ENCODE results near the gene TBX5. TPM values are rescaled to one million over a fixed set of nuclear protein-coding genes. Genes with fewer than 3 reads are reported as not detected.

The TBX5 gene
- total and polyA plus RNA-seq, 2 of the 4 experiments (the other 2 are of a cell fraction) = 13.3 to 14.7 TPM

DNA sequence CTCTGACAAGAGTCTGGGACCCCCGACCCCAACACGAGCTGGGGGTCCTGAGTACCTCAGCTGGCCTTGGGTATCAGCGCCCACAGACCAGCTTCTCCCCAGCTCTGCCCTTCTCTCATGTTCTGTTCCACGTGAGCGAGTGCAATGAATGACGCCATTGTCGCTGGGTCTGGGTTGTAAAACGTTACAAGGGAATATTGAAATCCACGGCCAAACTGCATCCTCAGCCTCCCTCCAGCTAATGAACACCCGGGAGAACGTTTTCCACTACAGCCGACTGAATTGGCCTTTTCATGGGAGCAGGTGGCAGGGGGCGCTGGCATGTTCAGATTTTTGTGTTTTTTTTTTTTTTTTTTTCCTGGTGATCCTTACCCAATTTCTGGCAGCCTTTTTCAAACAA, 34.7 kb downstream of the TBX5 start:
- BruUV-seq (replicated peaks) = no TSS peak
- Histone ChIP-seq H3K4me1 (ENCODE audit: control insufficient read depth, insufficient read depth, low read length) (no peaks in the 10 kb centered on the region), H2BK120ac (ENCODE audit: low read depth, low read length) (no peak overlapping the region), H3K27ac (ENCODE audit: insufficient read depth, low read length) (no peak overlapping the region), H3K9ac (ENCODE audit: low read depth, low read length) (no peak overlapping the region), H2BK5ac (ENCODE audit: low read depth, low read length, poor library complexity, severe bottlenecking) (no peak overlapping the region), H3K27me3 (ENCODE audit: control insufficient read depth, insufficient read depth, low read length) (no peaks in the 10 kb centered on the region), H3K4me2 (ENCODE audit: low read depth, low read length) (no peak overlapping the region), H3K4ac (ENCODE audit: low read depth, low read length) (no peak overlapping the region), H3K14ac (replicated peaks; ENCODE audit: low read depth, low read length) (no peak overlapping the region), H3K36me3 (ENCODE audit: control insufficient read depth, insufficient read depth, low read length) (peaks cover 62% of the 10 kb centered on the region), H2AK5ac (ENCODE audit: low read depth, low read length) (no peak overlapping the region), H4K5ac (ENCODE audit: low read depth, low read length) (no peak overlapping the region), H4K20me1 (ENCODE audit: insufficient read depth, low read length) (peaks cover 19% of the 10 kb centered on the region; the same call in 1 of the 2 replicates), H3K18ac (ENCODE audit: low read depth, low read length) (no peak overlapping the region), H3K79me1 (ENCODE audit: low read depth in 1 of 2, low read length in 2 of 2) (peaks cover 43 to 66% of the 10 kb centered on the region in 2 experiments), H2AK9ac (replicated peaks; ENCODE audit: low read depth, low read length, poor library complexity) (no peak overlapping the region), H3K23ac (ENCODE audit: low read depth, low read length) (no peak overlapping the region), H3K9me3 (ENCODE audit: control insufficient read depth, insufficient read depth, low read length) (no peaks in the 10 kb centered on the region; the same call in 1 of the 2 replicates), H4K91ac (ENCODE audit: insufficient read depth, low read depth, low read length) (no peak overlapping the region), H2BK20ac (ENCODE audit: low read depth, low read length) (no peak overlapping the region), H3K9me1 (ENCODE audit: insufficient read depth, low read length) (peaks cover 9% of the 10 kb centered on the region), H4K8ac (ENCODE audit: low read depth in 2 of 2, low read length in 2 of 2) (no peak overlapping the region), H2BK15ac (ENCODE audit: low read depth, low read length) (no peak overlapping the region), H3K4me3 (ENCODE audit: insufficient read depth, low read depth, low read length) (no peak overlapping the region), H2AFZ (replicated peaks; ENCODE audit: low read length, poor library complexity) (no peak overlapping the region), H3K56ac (ENCODE audit: extremely low read depth, insufficient read depth, low read length) (no peak overlapping the region)
- CTCF ChIA-PET = no interaction called here
- no peak for ATAC-seq (ENCODE audit: low read depth)
- POLR2A ChIA-PET (ENCODE audit: unreplicated experiment) = no interaction called here
- DNase-seq = no peak
- intact Hi-C loops (cut with micrococcal nuclease) = no loop called here
- TF ChIP-seq MXI1 (IDR thresholded peaks at IDR 0.05; ENCODE audit: borderline replicate concordance, low read depth, low read length) (no peak), POLR2A (IDR thresholded peaks at IDR 0.05; ENCODE audit: low read depth, low read length) (no peak), CHD1 (IDR thresholded peaks at IDR 0.05; ENCODE audit: low read depth, low read length) (no peak), CEBPB (IDR thresholded peaks at IDR 0.05; ENCODE audit: low read depth, low read length) (no peak), FOS (IDR thresholded peaks at IDR 0.05; ENCODE audit: low read depth, low read length) (no peak), BHLHE40 (IDR thresholded peaks at IDR 0.05; ENCODE audit: low read depth, low read length) (no peak), RCOR1 (IDR thresholded peaks at IDR 0.05; ENCODE audit: insufficient replicate concordance, low read length) (no peak), RAD21 (IDR thresholded peaks at IDR 0.05; ENCODE audit: low read length) (no peak), NFE2L2 (IDR thresholded peaks at IDR 0.05; ENCODE audit: low read depth, low read length) (no peak), RFX5 (IDR thresholded peaks at IDR 0.05; ENCODE audit: low read depth, low read length) (no peak), SMC3 (IDR thresholded peaks at IDR 0.05; ENCODE audit: low read depth, low read length) (no peak), MAFK (IDR thresholded peaks at IDR 0.05; ENCODE audit: low read depth, low read length) (no peak)
- TF ChIP-seq, protein P1, sequence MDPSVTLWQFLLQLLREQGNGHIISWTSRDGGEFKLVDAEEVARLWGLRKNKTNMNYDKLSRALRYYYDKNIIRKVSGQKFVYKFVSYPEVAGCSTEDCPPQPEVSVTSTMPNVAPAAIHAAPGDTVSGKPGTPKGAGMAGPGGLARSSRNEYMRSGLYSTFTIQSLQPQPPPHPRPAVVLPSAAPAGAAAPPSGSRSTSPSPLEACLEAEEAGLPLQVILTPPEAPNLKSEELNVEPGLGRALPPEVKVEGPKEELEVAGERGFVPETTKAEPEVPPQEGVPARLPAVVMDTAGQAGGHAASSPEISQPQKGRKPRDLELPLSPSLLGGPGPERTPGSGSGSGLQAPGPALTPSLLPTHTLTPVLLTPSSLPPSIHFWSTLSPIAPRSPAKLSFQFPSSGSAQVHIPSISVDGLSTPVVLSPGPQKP (IDR thresholded peaks at IDR 0.05; ENCODE audit: borderline replicate concordance, low read depth, low read length) = no peak
- TF ChIP-seq, protein P2, sequence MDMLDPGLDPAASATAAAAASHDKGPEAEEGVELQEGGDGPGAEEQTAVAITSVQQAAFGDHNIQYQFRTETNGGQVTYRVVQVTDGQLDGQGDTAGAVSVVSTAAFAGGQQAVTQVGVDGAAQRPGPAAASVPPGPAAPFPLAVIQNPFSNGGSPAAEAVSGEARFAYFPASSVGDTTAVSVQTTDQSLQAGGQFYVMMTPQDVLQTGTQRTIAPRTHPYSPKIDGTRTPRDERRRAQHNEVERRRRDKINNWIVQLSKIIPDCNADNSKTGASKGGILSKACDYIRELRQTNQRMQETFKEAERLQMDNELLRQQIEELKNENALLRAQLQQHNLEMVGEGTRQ (IDR thresholded peaks at IDR 0.05; ENCODE audit: low read depth, low read length) = no peak
- TF ChIP-seq, protein P3, sequence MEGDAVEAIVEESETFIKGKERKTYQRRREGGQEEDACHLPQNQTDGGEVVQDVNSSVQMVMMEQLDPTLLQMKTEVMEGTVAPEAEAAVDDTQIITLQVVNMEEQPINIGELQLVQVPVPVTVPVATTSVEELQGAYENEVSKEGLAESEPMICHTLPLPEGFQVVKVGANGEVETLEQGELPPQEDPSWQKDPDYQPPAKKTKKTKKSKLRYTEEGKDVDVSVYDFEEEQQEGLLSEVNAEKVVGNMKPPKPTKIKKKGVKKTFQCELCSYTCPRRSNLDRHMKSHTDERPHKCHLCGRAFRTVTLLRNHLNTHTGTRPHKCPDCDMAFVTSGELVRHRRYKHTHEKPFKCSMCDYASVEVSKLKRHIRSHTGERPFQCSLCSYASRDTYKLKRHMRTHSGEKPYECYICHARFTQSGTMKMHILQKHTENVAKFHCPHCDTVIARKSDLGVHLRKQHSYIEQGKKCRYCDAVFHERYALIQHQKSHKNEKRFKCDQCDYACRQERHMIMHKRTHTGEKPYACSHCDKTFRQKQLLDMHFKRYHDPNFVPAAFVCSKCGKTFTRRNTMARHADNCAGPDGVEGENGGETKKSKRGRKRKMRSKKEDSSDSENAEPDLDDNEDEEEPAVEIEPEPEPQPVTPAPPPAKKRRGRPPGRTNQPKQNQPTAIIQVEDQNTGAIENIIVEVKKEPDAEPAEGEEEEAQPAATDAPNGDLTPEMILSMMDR (conservative IDR thresholded peaks at IDR 0.05; ENCODE audit: low read depth, low read length) = no peak
- in situ Hi-C loops (cut with MboI; ENCODE audit: low sequenced_read_pairs) = no loop called here
- WGBS, 2 experiments (ENCODE audit: extremely low coverage in 2 of 2, insufficient read length in 1 of 2) = 90% methylated on average over 2 of the region's 13 CpGs; no CpG with 5 or more reads in 1 of the 2 experiments
- dilution Hi-C loops (cut with HindIII; ENCODE audit: low sequenced_read_pairs, unreplicated experiment) = no loop called here
